Calu3 (cell line): ENCODE results near the gene OR56A4. TPM values are rescaled to one million over a fixed set of nuclear protein-coding genes. Genes with fewer than 3 reads are reported as not detected.
A peak's percentile ranks its signal among the peaks of the same experiment; 100 is the strongest.

ENCODE experiments used
- BruUV-seq: library from RNA; stranded (reverse); fragments of 400-500 nt; replicated peaks from 2 replicates; lab custom pipeline; 2021; lab: Mats Ljungman, UMichigan
- CTCF ChIA-PET: fragments of 300-600 bp; sonication (Branson Sonifier 250); formaldehyde crosslinking; loops from one replicate; lab custom pipeline; 2022; ENCODE audit warnings: antibody characterized with exemption; lab: Charles Lee
- DNase-seq: peaks from one replicate; pipeline ENCODE4 v3.0.0; 2022
- H3K27ac Mint-ChIP-seq: one replicate; pipeline ENCODE4 v1.8.0; 2022; ENCODE audit warnings: mixed read lengths; ENCODE audit not compliant: unreplicated experiment
- H3K27me3 Mint-ChIP-seq: one replicate; pipeline ENCODE4 v1.8.0; 2022; ENCODE audit warnings: mixed read lengths; ENCODE audit not compliant: unreplicated experiment
- H3K36me3 Mint-ChIP-seq: one replicate; pipeline ENCODE4 v1.8.0; 2022; ENCODE audit warnings: mild to moderate bottlenecking, moderate library complexity, mixed read lengths; ENCODE audit not compliant: insufficient read depth, unreplicated experiment
- H3K4me1 Mint-ChIP-seq: one replicate; pipeline ENCODE4 v1.8.0; 2022; ENCODE audit warnings: mild to moderate bottlenecking, low read depth, mixed read lengths; ENCODE audit not compliant: unreplicated experiment
- H3K4me3 Mint-ChIP-seq: one replicate; pipeline ENCODE4 v1.8.0; 2022; ENCODE audit warnings: mild to moderate bottlenecking, low read depth, moderate library complexity, mixed read lengths; ENCODE audit not compliant: unreplicated experiment
- H3K9me3 Mint-ChIP-seq: one replicate; pipeline ENCODE4 v1.8.0; 2022; ENCODE audit warnings: low read depth, mixed read lengths; ENCODE audit not compliant: unreplicated experiment
- intact Hi-C: fragments of 100-400 bp; cut with micrococcal nuclease; formaldehyde crosslinking; loops from one replicate; pipeline ENCODE4 v1.10.0; 2022; ENCODE audit not compliant: unreplicated experiment
- total RNA-seq: library from RNA; stranded (reverse); gene quantifications from 2 replicates; pipeline ENCODE4 v1.2.3, GENCODE V29; 2022
- TF ChIP-seq, protein P1 (sequence below): fragments of 200-600 bp; IDR thresholded peaks from one replicate; pipeline ENCODE4 v1.8.0; 2022; ENCODE audit warnings: antibody characterized with exemption; ENCODE audit not compliant: unreplicated experiment

The OR56A4 gene
- total RNA-seq, 1 experiment from 2014 or later, result 0.26 TPM

- no peaks in the 10 kb centered on the region for H3K36me3 Mint-ChIP-seq
- H3K27ac Mint-ChIP-seq, result no peak overlapping the region
- H3K4me1 Mint-ChIP-seq, result no peaks in the 10 kb centered on the region
- peaks cover 2% of the 10 kb centered on the region for H3K9me3 Mint-ChIP-seq
- DNase-seq, result no peak
- H3K27me3 Mint-ChIP-seq, result peaks cover 13% of the 10 kb centered on the region
- H3K4me3 Mint-ChIP-seq, result no peak overlapping the region
- TF ChIP-seq, protein P1, sequence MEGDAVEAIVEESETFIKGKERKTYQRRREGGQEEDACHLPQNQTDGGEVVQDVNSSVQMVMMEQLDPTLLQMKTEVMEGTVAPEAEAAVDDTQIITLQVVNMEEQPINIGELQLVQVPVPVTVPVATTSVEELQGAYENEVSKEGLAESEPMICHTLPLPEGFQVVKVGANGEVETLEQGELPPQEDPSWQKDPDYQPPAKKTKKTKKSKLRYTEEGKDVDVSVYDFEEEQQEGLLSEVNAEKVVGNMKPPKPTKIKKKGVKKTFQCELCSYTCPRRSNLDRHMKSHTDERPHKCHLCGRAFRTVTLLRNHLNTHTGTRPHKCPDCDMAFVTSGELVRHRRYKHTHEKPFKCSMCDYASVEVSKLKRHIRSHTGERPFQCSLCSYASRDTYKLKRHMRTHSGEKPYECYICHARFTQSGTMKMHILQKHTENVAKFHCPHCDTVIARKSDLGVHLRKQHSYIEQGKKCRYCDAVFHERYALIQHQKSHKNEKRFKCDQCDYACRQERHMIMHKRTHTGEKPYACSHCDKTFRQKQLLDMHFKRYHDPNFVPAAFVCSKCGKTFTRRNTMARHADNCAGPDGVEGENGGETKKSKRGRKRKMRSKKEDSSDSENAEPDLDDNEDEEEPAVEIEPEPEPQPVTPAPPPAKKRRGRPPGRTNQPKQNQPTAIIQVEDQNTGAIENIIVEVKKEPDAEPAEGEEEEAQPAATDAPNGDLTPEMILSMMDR, result no peak
- BruUV-seq, result no TSS peak
- CTCF ChIA-PET, result no interaction called here
- intact Hi-C loops, result no loop called here
These were observed 12.0 kb downstream of the OR56A4 start for GRCh38 chr11:5994791-5995190.

- H3K27ac Mint-ChIP-seq, result no peak overlapping the region
- no peaks in the 10 kb centered on the region for H3K36me3 Mint-ChIP-seq
- CTCF ChIA-PET, result interaction anchor here (1.0 kb wide), 2 partner anchors 361 to 370 kb away, joined by 7 to 9 read pairs; no protein-coding TSS in a partner anchor
- H3K9me3 Mint-ChIP-seq, result no peaks in the 10 kb centered on the region
- no peak overlapping the region for H3K4me3 Mint-ChIP-seq
- no peaks in the 10 kb centered on the region for H3K4me1 Mint-ChIP-seq
- intact Hi-C loops, result loop anchor here (1.0 kb wide), 1 partner anchor 361 kb away; no protein-coding TSS in a partner anchor
- H3K27me3 Mint-ChIP-seq, result peaks cover 2% of the 10 kb centered on the region
- TF ChIP-seq, protein P1, result no peak
- BruUV-seq, result no TSS peak
- peak; percentile 10 for DNase-seq
These were observed 14.0 kb downstream of the OR56A4 start for GRCh38 chr11:5992604-5993251.

GRCh38 chr11:5992150-5992549 is 14.6 kb downstream of the OR56A4 start:
- TF ChIP-seq, protein P1, result no peak
- no peak overlapping the region for H3K27ac Mint-ChIP-seq
- no peak overlapping the region for H3K4me3 Mint-ChIP-seq
- H3K27me3 Mint-ChIP-seq, result no peaks in the 10 kb centered on the region
- no peaks in the 10 kb centered on the region for H3K9me3 Mint-ChIP-seq
- H3K36me3 Mint-ChIP-seq, result no peaks in the 10 kb centered on the region
- CTCF ChIA-PET, result interaction anchor here (1.0 kb wide), 2 partner anchors 362 to 371 kb away, joined by 7 to 9 read pairs; no protein-coding TSS in a partner anchor
- DNase-seq, result no peak
- intact Hi-C loops, result loop anchor here (1.0 kb wide), 1 partner anchor 361 kb away; no protein-coding TSS in a partner anchor
- H3K4me1 Mint-ChIP-seq, result no peaks in the 10 kb centered on the region
- BruUV-seq, result no TSS peak

DNA sequence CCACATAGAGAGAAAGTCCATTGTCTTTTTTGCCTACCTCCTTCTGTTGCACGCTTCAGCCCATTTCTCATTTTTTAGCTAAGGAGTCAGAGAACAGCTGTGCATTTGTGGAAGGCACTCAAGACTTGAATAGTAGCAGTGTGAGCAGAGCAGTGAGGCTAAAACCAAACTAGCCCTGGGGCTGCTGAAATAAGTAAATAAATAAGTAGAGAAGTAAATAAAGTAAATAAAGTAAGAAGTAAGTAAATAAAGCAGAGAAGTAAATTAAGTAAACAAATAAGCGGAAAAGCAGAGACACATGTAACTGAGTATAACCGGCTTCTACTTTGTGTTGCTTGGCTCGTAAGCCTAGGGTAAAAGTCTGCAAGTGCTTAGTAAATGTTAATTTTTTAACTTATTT is 17.5 kb downstream of the OR56A4 start:
- DNase-seq, result no peak
- TF ChIP-seq, protein P1, result no peak
- BruUV-seq, result no TSS peak
- H3K27ac Mint-ChIP-seq, result no peak overlapping the region
- intact Hi-C loops, result no loop called here
- H3K36me3 Mint-ChIP-seq, result no peaks in the 10 kb centered on the region
- no peaks in the 10 kb centered on the region for H3K9me3 Mint-ChIP-seq
- H3K4me1 Mint-ChIP-seq, result no peaks in the 10 kb centered on the region
- H3K27me3 Mint-ChIP-seq, result no peaks in the 10 kb centered on the region
- CTCF ChIA-PET, result no interaction called here
- H3K4me3 Mint-ChIP-seq, result no peak overlapping the region
